ENCODE data around the gene CELF2.
A peak's percentile ranks its signal among the peaks of the same experiment; 100 is the strongest.

The CELF2 gene

DNA sequence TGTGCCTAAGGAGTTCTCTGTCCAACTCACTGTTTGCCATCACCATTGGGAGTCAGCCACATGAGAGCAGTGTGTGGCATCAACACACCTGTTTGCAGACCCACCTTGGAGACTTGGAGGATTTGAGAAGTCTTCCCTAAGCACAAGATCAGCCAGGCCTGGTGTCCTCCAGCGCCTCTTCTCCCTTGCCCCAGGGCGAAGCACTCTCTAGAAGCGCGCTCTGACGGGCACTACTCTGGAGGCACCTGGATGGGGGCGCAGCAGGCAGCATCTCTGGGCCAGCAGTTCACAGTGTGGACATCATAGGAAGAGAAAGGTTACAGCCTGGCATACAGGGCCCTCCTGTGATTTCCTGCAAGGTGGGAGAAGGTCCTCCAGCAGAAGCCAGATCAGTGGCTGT is 289.3 kb downstream of the CELF2 start:
- no peak for DNase-seq

- DNase-seq: no peak
Observed at GRCh38 chr10:11307937-11308336, 290.3 kb downstream of the CELF2 start.

- DNase-seq: no peak
Observed at GRCh38 chr10:11311027-11311426, 293.4 kb downstream of the CELF2 start.

- DNase-seq: no peak
Observed at GRCh38 chr10:11313463-11313862, 295.8 kb downstream of the CELF2 start.

GRCh38 chr10:11317936-11318670 is 300.4 kb downstream of the CELF2 start:
- no peak for DNase-seq

- DNase-seq: no peak
Observed at GRCh38 chr10:11318826-11319598, 301.3 kb downstream of the CELF2 start.

DNA sequence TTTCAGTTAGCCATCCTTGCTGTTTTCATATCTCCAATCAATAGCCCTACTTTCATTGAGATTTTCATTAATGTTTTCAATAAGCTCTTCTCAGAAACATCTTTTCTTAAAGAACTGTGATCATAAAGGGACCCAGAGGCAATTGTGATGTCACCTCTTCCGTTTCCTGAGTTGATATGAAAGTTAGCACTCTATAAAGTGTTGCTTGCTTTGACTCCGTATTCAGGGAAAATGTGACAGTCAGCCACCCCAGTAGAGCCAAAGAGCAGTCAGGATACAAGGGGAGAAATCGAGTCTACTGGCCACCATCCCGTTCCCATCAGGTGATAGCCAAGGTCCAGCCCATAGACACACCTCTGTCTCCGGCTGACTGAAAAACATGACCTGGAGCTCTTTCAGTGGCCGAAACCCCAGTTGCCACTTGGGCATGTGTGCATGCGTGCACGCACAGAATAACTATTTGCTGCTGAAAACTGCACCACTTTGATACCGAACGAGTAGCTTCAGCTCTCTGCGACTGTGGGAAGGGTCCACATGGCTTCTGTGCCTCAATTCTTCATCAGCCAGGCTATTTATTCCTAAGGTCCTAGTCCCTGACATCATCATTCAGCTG is 302.4 kb downstream of the CELF2 start:
- DNase-seq: no peak

- no peak for DNase-seq
Observed at GRCh38 chr10:11320809-11321520, 303.3 kb downstream of the CELF2 start.

DNA sequence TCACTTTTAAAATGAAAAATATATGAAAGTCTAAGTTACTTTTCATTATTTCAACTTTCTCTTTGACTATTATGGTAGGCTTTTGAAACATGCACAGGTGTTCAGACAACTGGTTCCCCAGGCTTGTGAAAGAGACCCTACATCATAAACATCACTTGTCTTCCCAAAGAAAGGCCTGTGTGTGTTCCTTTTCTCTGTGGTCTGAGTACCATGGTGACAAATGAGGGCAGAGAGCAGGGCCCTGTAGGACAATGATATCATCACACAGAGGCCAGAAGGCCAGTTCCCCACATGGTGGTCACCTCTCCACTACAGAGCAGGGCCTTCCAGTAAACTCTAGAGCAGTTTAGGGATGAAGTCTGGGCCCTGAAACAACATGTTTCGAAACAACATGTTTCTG is 305.0 kb downstream of the CELF2 start:
- no peak for DNase-seq

GRCh38 chr10:11324761-11325321 is 307.2 kb downstream of the CELF2 start:
- no peak for DNase-seq

DNA sequence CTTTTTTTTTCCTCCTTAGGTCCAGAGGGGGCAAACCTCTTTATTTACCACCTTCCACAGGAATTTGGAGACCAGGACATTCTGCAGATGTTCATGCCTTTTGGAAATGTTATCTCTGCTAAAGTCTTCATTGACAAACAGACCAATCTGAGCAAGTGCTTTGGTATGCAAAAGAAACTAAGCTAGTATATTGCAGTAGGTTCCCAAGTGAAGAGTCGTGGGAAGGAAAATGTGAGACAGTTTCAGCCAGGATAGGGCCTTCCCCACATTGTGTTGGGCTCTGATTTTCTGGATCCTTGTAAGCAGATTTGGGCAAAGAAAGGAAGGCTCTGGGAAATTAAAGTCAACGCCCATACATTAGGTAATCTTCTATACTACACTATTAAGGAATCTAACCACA is 308.1 kb downstream of the CELF2 start:
- no peak for DNase-seq

GRCh38 chr10:11326241-11326640 is 308.6 kb downstream of the CELF2 start:
- DNase-seq: no peak

DNA sequence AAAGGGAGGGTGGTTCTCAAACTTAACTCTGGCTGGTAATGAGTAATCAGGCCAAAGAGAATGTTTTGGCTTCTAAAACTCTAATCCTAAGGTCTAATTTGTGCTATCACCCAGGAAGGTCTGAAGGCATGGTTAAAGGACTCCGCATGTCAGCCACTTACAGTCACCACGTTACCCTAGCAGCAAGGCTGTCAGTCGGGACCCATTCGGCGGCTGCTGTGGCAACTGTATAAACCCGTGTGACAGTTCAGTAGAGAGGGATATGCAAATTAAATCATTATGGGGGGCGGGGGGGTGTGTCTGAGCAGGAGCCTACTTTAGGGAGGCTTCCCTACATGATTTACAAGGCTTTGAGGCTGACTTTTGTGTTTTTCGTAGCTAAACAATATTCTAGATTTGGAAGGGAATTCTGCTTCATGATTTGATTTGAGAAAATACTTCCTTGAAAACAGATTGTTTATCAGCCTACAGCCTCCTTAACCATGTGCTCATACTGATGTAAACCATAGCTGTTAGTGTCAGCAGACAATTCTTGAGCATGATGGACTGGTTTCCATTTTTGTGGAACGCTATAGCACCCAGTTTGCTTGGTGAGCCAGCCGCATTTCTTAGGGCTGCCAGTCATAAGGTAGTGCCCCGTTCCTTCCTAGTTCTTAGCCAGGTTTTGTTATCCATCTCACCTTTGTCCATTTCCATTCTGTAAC is 309.4 kb downstream of the CELF2 start:
- DNase-seq: no peak

DNA sequence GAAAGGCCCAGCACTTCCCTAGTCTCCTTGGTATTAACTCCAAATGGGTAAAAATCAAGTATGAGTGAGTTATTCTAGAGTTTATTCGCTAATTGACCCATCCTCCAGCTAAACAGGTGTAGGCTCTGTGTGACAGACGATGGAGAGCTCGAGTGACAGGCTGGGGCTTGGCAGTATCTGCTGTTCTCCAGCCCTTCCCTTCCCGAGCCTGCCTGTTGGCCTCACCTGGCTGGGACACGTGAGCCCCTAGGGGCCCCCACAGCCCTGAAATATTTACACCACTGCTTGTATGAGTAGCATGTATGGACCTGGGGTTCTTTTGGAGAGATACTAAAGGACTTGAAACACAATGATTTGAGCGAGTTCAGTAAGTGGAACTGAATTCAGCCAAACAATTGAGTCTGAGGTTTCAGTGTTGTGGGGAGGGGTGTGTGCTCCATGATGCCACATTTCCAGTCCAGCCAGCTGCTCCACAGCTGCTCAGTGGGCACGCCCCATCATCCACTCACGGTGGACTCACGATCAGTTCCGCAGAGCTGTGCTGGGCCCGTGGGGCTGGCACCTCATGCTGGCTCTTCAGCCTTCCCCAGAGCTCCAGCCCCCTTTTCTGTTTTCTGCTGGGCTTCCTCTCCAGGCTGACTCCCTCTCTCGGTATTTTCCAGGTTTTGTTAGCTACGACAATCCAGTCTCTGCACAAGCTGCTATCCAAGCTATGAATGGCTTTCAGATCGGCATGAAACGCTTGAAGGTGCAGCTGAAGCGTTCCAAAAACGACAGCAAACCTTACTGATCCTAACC is 310.8 kb downstream of the CELF2 start:
- no peak for DNase-seq

- peak; percentile 11 for DNase-seq
Observed at GRCh38 chr10:11329062-11329673, 311.5 kb downstream of the CELF2 start.

- peak; percentile 36 for DNase-seq
Observed at GRCh38 chr10:11330383-11331045, 312.8 kb downstream of the CELF2 start.

DNA sequence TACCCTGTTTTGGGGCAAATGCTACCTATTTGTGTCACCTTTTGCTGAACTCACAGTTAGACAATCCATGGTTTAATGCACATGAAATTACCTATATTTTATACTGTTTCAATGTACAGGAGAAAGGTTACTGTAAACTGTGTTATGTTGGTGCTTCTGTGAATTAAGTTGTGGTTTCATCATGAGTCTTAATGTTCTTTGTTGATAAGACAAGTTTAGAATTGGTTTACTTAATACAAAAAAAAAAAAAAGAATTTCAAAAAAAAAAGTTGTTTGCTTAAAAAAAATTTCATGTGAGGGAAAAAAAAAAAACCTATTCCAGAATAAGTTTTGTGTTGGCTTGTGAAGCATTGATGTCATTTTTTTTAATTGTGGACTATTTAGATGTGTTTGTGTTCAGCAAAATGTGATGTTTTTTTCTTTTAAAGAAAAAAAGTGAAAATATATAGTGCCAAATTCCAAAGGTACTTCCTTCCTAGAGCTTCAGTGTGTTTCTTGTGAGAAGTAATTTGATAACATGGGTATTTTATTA is 313.4 kb downstream of the CELF2 start:
- DNase-seq: no peak

- DNase-seq: no peak
Observed at GRCh38 chr10:11331726-11332125, 314.1 kb downstream of the CELF2 start.

DNA sequence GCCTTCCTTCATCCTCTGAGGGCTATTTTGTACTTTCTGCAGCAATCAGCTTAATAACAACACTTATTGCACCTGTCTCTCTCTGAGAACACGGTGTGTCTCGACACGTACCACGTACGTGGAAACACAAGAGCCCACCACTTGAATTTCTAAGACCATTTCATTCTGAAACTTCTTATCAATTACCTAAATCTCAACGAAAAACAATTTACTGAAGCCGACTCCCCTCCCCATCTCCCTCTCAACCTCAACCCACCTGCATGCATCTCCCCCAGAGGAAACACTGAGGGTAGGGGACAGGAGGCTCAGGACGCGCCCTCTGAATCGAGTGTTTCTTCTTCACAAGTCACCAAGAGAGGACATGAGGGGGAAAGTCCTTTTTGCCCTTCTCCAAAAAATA is 315.2 kb downstream of the CELF2 start:
- no peak for DNase-seq

DNA sequence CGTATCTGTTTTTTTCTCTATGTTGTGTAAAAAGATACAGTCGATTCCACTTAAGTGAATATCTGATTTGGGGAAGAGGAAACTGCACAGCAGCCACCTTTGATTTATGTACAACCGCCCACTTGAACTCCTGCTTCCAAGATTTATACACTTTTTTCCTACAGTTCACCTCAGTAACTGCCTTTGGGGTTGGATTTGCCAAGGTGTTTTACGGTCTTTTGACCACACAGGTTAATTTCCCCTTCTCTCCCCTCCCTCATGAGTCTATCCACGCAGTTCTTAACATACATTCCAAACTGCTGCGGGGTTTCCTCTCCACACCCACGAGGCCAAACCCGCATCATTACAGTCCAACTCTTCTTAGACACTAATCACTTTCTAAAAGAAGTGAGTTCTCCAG is 316.8 kb downstream of the CELF2 start:
- no peak for DNase-seq

Data from midbrain (tissue), 1 donor.